Measurements from ENCODE around the gene EPS8.
"Not testable (repeated sequence)": the region's sequence is repeated elsewhere in the genome, so short reads cannot be mapped to it uniquely, and the experiment has no call there.

EPS8 gene

GRCh38 chr12:15627995-15628945 is 160.9 kb downstream of the EPS8 start:
- no peak for DNase-seq (ENCODE audit: low read depth, low spot score)

GRCh38 chr12:15625075-15625474 is 164.1 kb downstream of the EPS8 start:
- no peak for DNase-seq (ENCODE audit: low read depth, low spot score)
- Histone ChIP-seq H3K36me3 (ENCODE audit: insufficient read depth, insufficient read length, low read length) (no peaks in the 10 kb centered on the region), H3K9ac (ENCODE audit: insufficient read length, low read depth) (no peak overlapping the region), H3K4me3 (ENCODE audit: insufficient read length, low read depth) (no peak overlapping the region), H3K9me3 (ENCODE audit: insufficient read depth, low read length) (no peaks in the 10 kb centered on the region), H3K27me3 (ENCODE audit: insufficient read depth, insufficient read length) (no peaks in the 10 kb centered on the region), H3K4me1 (ENCODE audit: insufficient read depth, insufficient read length) (no peaks in the 10 kb centered on the region)
- TF ChIP-seq YY1 (IDR thresholded peaks at IDR 0.05; ENCODE audit: insufficient read depth, insufficient read length) (no peak), ZNF274 (IDR thresholded peaks at IDR 0.05; ENCODE audit: low read depth, low read length) (no peak), SUZ12 (IDR thresholded peaks at IDR 0.05; ENCODE audit: extremely low read depth, insufficient read depth, insufficient read length) (no peak)

More at GRCh38 chr12:15627995-15628945, 160.9 kb downstream of the EPS8 start:
- no peaks in the 10 kb centered on the region for H3K27me3 ChIP-seq (ENCODE audit: insufficient read depth, insufficient read length)
- no peaks in the 10 kb centered on the region for H3K9me3 ChIP-seq (ENCODE audit: insufficient read depth, low read length)
- no peak for TF ChIP-seq YY1 (IDR thresholded peaks at IDR 0.05; ENCODE audit: insufficient read depth, insufficient read length)
- no peak for TF ChIP-seq ZNF274 (IDR thresholded peaks at IDR 0.05; ENCODE audit: low read depth, low read length)
- TF ChIP-seq SUZ12 (IDR thresholded peaks at IDR 0.05; ENCODE audit: extremely low read depth, insufficient read depth, insufficient read length): no peak
- H3K9ac ChIP-seq (ENCODE audit: insufficient read length, low read depth): no peak overlapping the region
- no peaks in the 10 kb centered on the region for H3K4me1 ChIP-seq (ENCODE audit: insufficient read depth, insufficient read length)
- no peak overlapping the region for H3K4me3 ChIP-seq (ENCODE audit: insufficient read length, low read depth)
- no peaks in the 10 kb centered on the region for H3K36me3 ChIP-seq (ENCODE audit: insufficient read depth, insufficient read length, low read length)

- TF ChIP-seq YY1 (IDR thresholded peaks at IDR 0.05; ENCODE audit: insufficient read depth, insufficient read length) (no peak), SUZ12 (IDR thresholded peaks at IDR 0.05; ENCODE audit: extremely low read depth, insufficient read depth, insufficient read length) (no peak), ZNF274 (IDR thresholded peaks at IDR 0.05; ENCODE audit: low read depth, low read length) (no peak)
- Histone ChIP-seq H3K27me3 (ENCODE audit: insufficient read depth, insufficient read length) (no peaks in the 10 kb centered on the region), H3K4me1 (ENCODE audit: insufficient read depth, insufficient read length) (no peaks in the 10 kb centered on the region), H3K9ac (ENCODE audit: insufficient read length, low read depth) (no peak overlapping the region), H3K36me3 (ENCODE audit: insufficient read depth, insufficient read length, low read length) (no peaks in the 10 kb centered on the region), H3K9me3 (ENCODE audit: insufficient read depth, low read length) (peaks cover 14% of the 10 kb centered on the region), H3K4me3 (ENCODE audit: insufficient read length, low read depth) (no peak overlapping the region)
- no peak for DNase-seq (ENCODE audit: low read depth, low spot score)
Measured at GRCh38 chr12:15620741-15621539, 168.2 kb downstream of the EPS8 start.

- DNase-seq (ENCODE audit: low read depth, low spot score); H3K9ac ChIP-seq (ENCODE audit: insufficient read length, low read depth); H3K36me3 ChIP-seq (ENCODE audit: insufficient read depth, insufficient read length, low read length); H3K4me3 ChIP-seq (ENCODE audit: insufficient read length, low read depth); H3K27me3 ChIP-seq (ENCODE audit: insufficient read depth, insufficient read length); H3K4me1 ChIP-seq (ENCODE audit: insufficient read depth, insufficient read length): not testable (repeated sequence)
- H3K9me3 ChIP-seq (ENCODE audit: insufficient read depth, low read length): peaks cover 22% of the 10 kb centered on the region
Measured at GRCh38 chr12:15616495-15616894, 172.7 kb downstream of the EPS8 start.

GRCh38 chr12:15613981-15614380 is 175.2 kb downstream of the EPS8 start:
- TF ChIP-seq YY1 (IDR thresholded peaks at IDR 0.05; ENCODE audit: insufficient read depth, insufficient read length) (no peak), ZNF274 (IDR thresholded peaks at IDR 0.05; ENCODE audit: low read depth, low read length) (no peak)
- Histone ChIP-seq H3K36me3 (ENCODE audit: insufficient read depth, insufficient read length, low read length) (no peaks in the 10 kb centered on the region), H3K4me1 (ENCODE audit: insufficient read depth, insufficient read length) (no peaks in the 10 kb centered on the region), H3K9ac (ENCODE audit: insufficient read length, low read depth) (no peak overlapping the region), H3K9me3 (ENCODE audit: insufficient read depth, low read length) (peaks cover 22% of the 10 kb centered on the region), H3K27me3 (ENCODE audit: insufficient read depth, insufficient read length) (no peaks in the 10 kb centered on the region), H3K4me3 (ENCODE audit: insufficient read length, low read depth) (no peak overlapping the region)
- DNase-seq (ENCODE audit: low read depth, low spot score): no peak

GRCh38 chr12:15608941-15609340 is 180.2 kb downstream of the EPS8 start:
- Histone ChIP-seq H3K4me3 (ENCODE audit: insufficient read length, low read depth) (no peak overlapping the region), H3K27me3 (ENCODE audit: insufficient read depth, insufficient read length) (no peaks in the 10 kb centered on the region), H3K9me3 (ENCODE audit: insufficient read depth, low read length) (no peaks in the 10 kb centered on the region), H3K4me1 (ENCODE audit: insufficient read depth, insufficient read length) (no peaks in the 10 kb centered on the region), H3K9ac (ENCODE audit: insufficient read length, low read depth) (no peak overlapping the region), H3K36me3 (ENCODE audit: insufficient read depth, insufficient read length, low read length) (no peaks in the 10 kb centered on the region)
- DNase-seq (ENCODE audit: low read depth, low spot score): no peak
- TF ChIP-seq YY1 (IDR thresholded peaks at IDR 0.05; ENCODE audit: insufficient read depth, insufficient read length) (no peak), ZNF274 (IDR thresholded peaks at IDR 0.05; ENCODE audit: low read depth, low read length) (no peak), SUZ12 (IDR thresholded peaks at IDR 0.05; ENCODE audit: extremely low read depth, insufficient read depth, insufficient read length) (no peak)

GRCh38 chr12:15608406-15608805 is 180.8 kb downstream of the EPS8 start:
- TF ChIP-seq YY1 (IDR thresholded peaks at IDR 0.05; ENCODE audit: insufficient read depth, insufficient read length) (no peak), ZNF274 (IDR thresholded peaks at IDR 0.05; ENCODE audit: low read depth, low read length) (no peak), SUZ12 (IDR thresholded peaks at IDR 0.05; ENCODE audit: extremely low read depth, insufficient read depth, insufficient read length) (no peak)
- Histone ChIP-seq H3K36me3 (ENCODE audit: insufficient read depth, insufficient read length, low read length) (no peaks in the 10 kb centered on the region), H3K9me3 (ENCODE audit: insufficient read depth, low read length) (no peaks in the 10 kb centered on the region), H3K9ac (ENCODE audit: insufficient read length, low read depth) (no peak overlapping the region), H3K4me1 (ENCODE audit: insufficient read depth, insufficient read length) (no peaks in the 10 kb centered on the region), H3K4me3 (ENCODE audit: insufficient read length, low read depth) (no peak overlapping the region), H3K27me3 (ENCODE audit: insufficient read depth, insufficient read length) (no peaks in the 10 kb centered on the region)
- no peak for DNase-seq (ENCODE audit: low read depth, low spot score)
